GM12878 (cell line): ENCODE results near the gene CDR2L. TPM values are rescaled to one million over a fixed set of nuclear protein-coding genes. Genes with fewer than 3 reads are reported as not detected.
A peak's percentile ranks its signal among the peaks of the same experiment; 100 is the strongest.

ENCODE experiments used
- CEBPZ ChIP-seq: fragments of 150-350 bp; IDR thresholded peaks from 2 replicates; pipeline ENCODE4 v1.6.1; 2016; ENCODE audit warnings: low read depth, low read length
- E2F4 ChIP-seq: IDR thresholded peaks from 2 replicates; pipeline ENCODE4 v1.6.1; 2012; ENCODE audit warnings: low read depth, low read length, improper control_type of control experiment
- GATAD2B ChIP-seq: fragments of 450-650 bp; conservative IDR thresholded peaks from 2 replicates; pipeline ENCODE4 v1.6.1; 2017; ENCODE audit warnings: low read depth, mild to moderate bottlenecking, moderate library complexity
- IKZF2 ChIP-seq, 2 experiments: fragments of 450-650 bp; IDR thresholded peaks; 2 replicates each; pipeline ENCODE4 v1.6.1; 2017; ENCODE audit warnings: mild to moderate bottlenecking in 2 of 2, moderate library complexity in 2 of 2
- KLF5 ChIP-seq: fragments of 450-650 bp; IDR thresholded peaks from 2 replicates; pipeline ENCODE4 v1.6.1; 2014; ENCODE audit warnings: mild to moderate bottlenecking; ENCODE audit not compliant: partially characterized antibody
- MEF2A ChIP-seq: IDR thresholded peaks from 2 replicates; pipeline ENCODE4 v1.6.1; 2011; ENCODE audit warnings: low read depth, mild to moderate bottlenecking, low read length, moderate library complexity; ENCODE audit not compliant: insufficient read depth
- NFYB ChIP-seq: IDR thresholded peaks from 2 replicates; pipeline ENCODE4 v1.6.1; 2011; ENCODE audit warnings: low read depth, mild to moderate bottlenecking, low read length, improper control_type of control experiment, moderate library complexity; ENCODE audit not compliant: insufficient read depth
- NRF1 ChIP-seq: conservative IDR thresholded peaks from 2 replicates; pipeline ENCODE4 v1.6.1; 2011; ENCODE audit warnings: mild to moderate bottlenecking, low read depth, low read length, improper control_type of control experiment
- REST ChIP-seq: IDR thresholded peaks from 2 replicates; pipeline ENCODE4 v1.6.1; 2012; ENCODE audit warnings: mild to moderate bottlenecking, low read depth, low read length
- SIX5 ChIP-seq: IDR thresholded peaks from 2 replicates; pipeline ENCODE4 v1.6.1; 2011; ENCODE audit warnings: mild to moderate bottlenecking, low read depth, low read length, moderate library complexity; ENCODE audit not compliant: severe bottlenecking
- SREBF2 ChIP-seq: IDR thresholded peaks from 2 replicates; pipeline ENCODE4 v1.6.1; 2012; ENCODE audit warnings: mild to moderate bottlenecking, low read length
- ZBTB40 ChIP-seq: fragments of 450-650 bp; IDR thresholded peaks from 2 replicates; pipeline ENCODE4 v1.6.1; 2016; ENCODE audit warnings: mild to moderate bottlenecking, moderate library complexity, borderline replicate concordance
- ZNF384 ChIP-seq: IDR thresholded peaks from 2 replicates; pipeline ENCODE4 v1.6.1; 2012; ENCODE audit warnings: low read depth, mild to moderate bottlenecking, low read length, improper control_type of control experiment, borderline replicate concordance
- ZNF622 ChIP-seq: fragments of 450-650 bp; IDR thresholded peaks from 2 replicates; pipeline ENCODE4 v1.6.1; 2017; ENCODE audit warnings: mild to moderate bottlenecking, inconsistent platforms
- polyA plus RNA-seq, 11 experiments: library from polyadenylated mRNA; depleted of rRNA in 4 of 11; unstranded in 6 of 11; stranded (reverse) in 5 of 11; fragments of >200 nt; fragmentation: Nextera tagmentation in 4 of 11; fragmentation: Illumina TruSeq in 1 of 11; extraction: Ambion mirVana in 4 of 11; extraction: Trizol in 1 of 11; gene quantifications; 1 replicate in 1 of 11; 2 replicates in 10 of 11; pipeline versions ENCODE4 v1.2.1 to v1.2.3, GENCODE V29; 2011 to 2016; ENCODE audit warnings: inconsistent platforms in 2 of 11, missing spikeins in 2 of 11, low read depth in 1 of 11
- total RNA-seq, 4 experiments: library from RNA; depleted of rRNA in 3 of 4; stranded (reverse); fragments of >200 nt in 3 of 4; fragmentation: Illumina TruSeq in 1 of 4; extraction: Trizol in 1 of 4; gene quantifications; 2 replicates each; pipeline versions ENCODE4 v1.2.1 to v1.2.3, GENCODE V29; 2013 to 2021

Gene CDR2L
- total and polyA plus RNA-seq, 10 of the 15 experiments (the other 5 are each of a cell fraction or from before 2014, with no cell fraction given): 0.03 to 0.18 (median 0.04) TPM; not detected in 6

GRCh38 chr17:75046407-75047289 is 59.2 kb downstream of the CDR2L start, which contains the start of the genes ATP5PD and KCTD2 (continued):
- TF ChIP-seq REST: no peak
- no peak for TF ChIP-seq SREBF2
- TF ChIP-seq CEBPZ: peak; percentile 94
- TF ChIP-seq E2F4: no peak
- TF ChIP-seq SIX5: peak; percentile 43
- no peak for TF ChIP-seq ZNF384
- peak; percentile 93 for TF ChIP-seq ZBTB40
- peak; percentile 95 for TF ChIP-seq NFYB
- TF ChIP-seq KLF5: peak; percentile 94
- peak; percentile 71; the same call in 1 of the 2 replicates for TF ChIP-seq GATAD2B
- no peak for TF ChIP-seq ZNF622
- TF ChIP-seq MEF2A: no peak
- no peak for TF ChIP-seq NRF1
- TF ChIP-seq IKZF2 (IDR thresholded peaks at IDR 0.05): peak in 1 of 2 experiments; percentile 13; a peak in 1 of 4 replicates
